Transverse colon (tissue), 4 donors: Measurements from ENCODE around the gene NUMA1. TPM values are rescaled to one million over a fixed set of nuclear protein-coding genes. Genes with fewer than 3 reads are reported as not detected.
A peak's percentile ranks its signal among the peaks of the same experiment; 100 is the strongest.

Experiments used
- DNase-seq: peaks from one replicate; pipeline ENCODE4 v3.0.0-alpha.2; 2019
- H3K27ac ChIP-seq, 4 donors: fragments of 200-600 bp; sonication (generic); 2 replicates each; pipeline ENCODE4 v1.5.1; 2016 to 2018; ENCODE audit warnings: inconsistent platforms in 4 of 4
- H3K27me3 ChIP-seq: fragments of 200-600 bp; sonication (generic); 2 replicates; pipeline ENCODE4 v1.5.1; 2017; ENCODE audit warnings: inconsistent platforms
- H3K36me3 ChIP-seq, 4 donors: fragments of 200-600 bp; sonication (generic); 2 replicates each; pipeline ENCODE4 v1.5.1; 2017 to 2019; ENCODE audit warnings: inconsistent platforms in 4 of 4
- H3K4me1 ChIP-seq, 4 donors: fragments of 200-600 bp; sonication (generic); 2 replicates each; pipeline ENCODE4 v1.5.1; 2017 to 2020; ENCODE audit warnings: inconsistent platforms in 4 of 4
- H3K4me3 ChIP-seq, 4 donors: fragments of 200-600 bp; sonication (generic); 1 replicate in 1 of 4; 2 replicates in 3 of 4; pipeline versions ENCODE4 v1.5.1 to v1.6.1; 2017 to 2019; ENCODE audit warnings: inconsistent platforms in 4 of 4
- H3K9me3 ChIP-seq, 2 donors: fragments of 200-600 bp; sonication (generic); 2 replicates each; pipeline ENCODE4 v1.5.1; 2017 to 2019; ENCODE audit warnings: inconsistent platforms in 2 of 2
- CTCF ChIP-seq, 5 experiments: fragments of 200-600 bp in 3 of 5; fragments of 450-650 bp in 2 of 5; sonication (generic) in 3 of 5; IDR thresholded peaks; 1 replicate in 2 of 5; 2 replicates in 3 of 5; pipeline ENCODE4 v1.5.1; 2016 to 2017; ENCODE audit warnings: antibody characterized with exemption in 5 of 5, inconsistent platforms in 3 of 5, mild to moderate bottlenecking in 2 of 5, moderate library complexity in 1 of 5
- EP300 ChIP-seq: sonication (generic); formaldehyde crosslinking; IDR thresholded peaks from one replicate; pipeline ENCODE4 v1.6.1; 2017; ENCODE audit warnings: antibody characterized with exemption, low read depth
- POLR2A ChIP-seq: fragments of 450-650 bp; IDR thresholded peaks from one replicate; pipeline ENCODE4 v1.6.1; 2016; ENCODE audit warnings: antibody characterized with exemption, mild to moderate bottlenecking, moderate library complexity
- POLR2AphosphoS5 ChIP-seq, 3 donors: sonication (generic); formaldehyde crosslinking; IDR thresholded peaks; one replicate each; pipeline ENCODE4 v1.6.1; 2016; ENCODE audit warnings: antibody characterized with exemption in 3 of 3
- WGBS, 2 donors: methylation state at CpG; one replicate each; pipeline ENCODE4 v1.1.5; 2018; ENCODE audit warnings: low coverage in 1 of 2; 5-methylcytosine and 5-hydroxymethylcytosine counted together
- in situ Hi-C, 4 donors: fragments of 200-750 bp; cut with MboI; loops; one replicate each; pipeline versions ENCODE4 v1.15.0 to v1.15.1; 2017; ENCODE audit warnings: low sequenced_read_pairs in 3 of 4, low pct_ligation_motif_present in 1 of 4, low pct_unique_long_range_greater_than_20kb in 1 of 4
- intact Hi-C: fragments of 100-400 bp; cut with DNase I; formaldehyde crosslinking; loops from one replicate; pipeline ENCODE4 v1.15.1; 2023; ENCODE audit warnings: low total_unique reads
- total RNA-seq, 4 donors: library from RNA; depleted of rRNA; stranded (reverse); fragments of >200 nt; gene quantifications; one replicate each; pipeline ENCODE4 v1.1.0, GENCODE V29; 2016

Gene NUMA1
- total RNA-seq, 4 donors from 2014 or later = 323 to 520 (median 419) TPM

GRCh38 chr11:72085621-72086351 is 5.4 kb upstream of the NUMA1 start:
- Histone ChIP-seq H3K4me1 (peaks cover 0 to 41% (median 16%) of the 10 kb centered on the region in 4 donors), H3K4me3 (no peak overlapping the region), H3K36me3 (no peaks in the 10 kb centered on the region), H3K27ac (peak overlapping the region in 3 of 4 donors; percentile 12 to 39 (median 17)), H3K9me3 (no peaks in the 10 kb centered on the region), H3K27me3 (no peaks in the 10 kb centered on the region)
- in situ Hi-C loops = no loop called here
- WGBS, 2 donors = 67 to 83% methylated on average over 2 to 3 of the region's 3 CpGs
- TF ChIP-seq POLR2A (no peak), POLR2AphosphoS5 (IDR thresholded peaks at IDR 0.05) (no peak), EP300 (no peak), CTCF (IDR thresholded peaks at IDR 0.05) (no peak)
- intact Hi-C loops = no loop called here
- DNase-seq = no peak

GRCh38 chr11:72084965-72085364 is 4.6 kb upstream of the NUMA1 start:
- intact Hi-C loops = no loop called here
- Histone ChIP-seq H3K27ac (peak overlapping the region in 1 of 4 donors; percentile 39), H3K36me3 (no peaks in the 10 kb centered on the region), H3K9me3 (no peaks in the 10 kb centered on the region), H3K4me3 (no peak overlapping the region), H3K4me1 (peaks cover 0 to 40% (median 16%) of the 10 kb centered on the region in 4 donors), H3K27me3 (no peaks in the 10 kb centered on the region)
- no peak for TF ChIP-seq EP300
- TF ChIP-seq CTCF (IDR thresholded peaks at IDR 0.05) = no peak
- TF ChIP-seq POLR2AphosphoS5 (IDR thresholded peaks at IDR 0.05) = no peak
- TF ChIP-seq POLR2A = no peak
- DNase-seq = no peak
- 50 to 70% methylated on average over 1 of the region's 1 CpG for WGBS, 2 donors
- in situ Hi-C loops = no loop called here

GRCh38 chr11:72084076-72084475 is 3.7 kb upstream of the NUMA1 start:
- intact Hi-C loops (no loop called here), in situ Hi-C loops (no loop called here)
- Histone ChIP-seq H3K4me3 (no peak overlapping the region), H3K9me3 (no peaks in the 10 kb centered on the region), H3K27me3 (no peaks in the 10 kb centered on the region), H3K27ac (peak overlapping the region in 1 of 4 donors; percentile 17), H3K4me1 (peaks cover 4 to 48% (median 21%) of the 10 kb centered on the region in 4 donors), H3K36me3 (no peaks in the 10 kb centered on the region)
- WGBS, 2 donors = 89 to 93% methylated on average over 3 to 4 of the region's 4 CpGs
- DNase-seq = no peak
- TF ChIP-seq POLR2A (no peak), POLR2AphosphoS5 (IDR thresholded peaks at IDR 0.05) (no peak), EP300 (no peak), CTCF (IDR thresholded peaks at IDR 0.05) (no peak)

GRCh38 chr11:72083414-72083813 is 3.1 kb upstream of the NUMA1 start:
- Histone ChIP-seq H3K36me3 (no peaks in the 10 kb centered on the region), H3K27ac (peak overlapping the region in 1 of 4 donors; percentile 17), H3K9me3 (no peaks in the 10 kb centered on the region), H3K4me1 (peaks cover 8 to 55% (median 23%) of the 10 kb centered on the region in 4 donors), H3K27me3 (no peaks in the 10 kb centered on the region), H3K4me3 (no peak overlapping the region)
- DNase-seq = no peak
- in situ Hi-C loops = no loop called here
- TF ChIP-seq EP300 = no peak
- TF ChIP-seq POLR2A = no peak
- no peak for TF ChIP-seq CTCF (IDR thresholded peaks at IDR 0.05)
- no peak for TF ChIP-seq POLR2AphosphoS5 (IDR thresholded peaks at IDR 0.05)
- 45 to 76% methylated on average over 2 of the region's 2 CpGs for WGBS, 2 donors
- intact Hi-C loops = no loop called here
